Upper lobe of right lung (tissue), 1 donor: ENCODE measurements around the gene ZFP36L1. TPM values are rescaled to one million over a fixed set of nuclear protein-coding genes. Genes with fewer than 3 reads are reported as not detected.

Experiments
- ATAC-seq: fragments of 200-7000 bp; cut with Tn5 transposase; one replicate; pipeline ENCODE4 v1.9.1; 2020; ENCODE audit warnings: mild to moderate bottlenecking, moderate library complexity
- DNase-seq: peaks from one replicate; pipeline ENCODE4 v3.0.0-alpha.2; 2020
- H3K27ac ChIP-seq: fragments of 200-600 bp; one replicate; pipeline ENCODE4 v1.8.0; 2022
- H3K27me3 ChIP-seq: fragments of 200-600 bp; one replicate; pipeline ENCODE4 v1.8.0; 2022; ENCODE audit warnings: mild to moderate bottlenecking
- H3K36me3 ChIP-seq: fragments of 200-600 bp; one replicate; pipeline ENCODE4 v1.8.0; 2022
- H3K4me1 ChIP-seq: fragments of 200-600 bp; one replicate; pipeline ENCODE4 v1.8.0; 2022
- H3K4me3 ChIP-seq: fragments of 200-600 bp; one replicate; pipeline ENCODE4 v1.8.0; 2022; ENCODE audit warnings: mild to moderate bottlenecking
- H3K9me3 ChIP-seq: fragments of 200-600 bp; one replicate; pipeline ENCODE4 v1.8.0; 2022
- intact Hi-C: fragments of 100-400 bp; cut with DNase I; formaldehyde crosslinking; loops from one replicate; pipeline ENCODE4 v1.11.0; 2022
- total RNA-seq: library from RNA; stranded (reverse); fragmentation: NEBNext Ultra II Directional; extraction: Animal tissue kit (Norgen Biotek cat#: 25700); gene quantifications from one replicate; pipeline ENCODE4 v1.2.1, GENCODE V29; 2021
- TF ChIP-seq, protein P1 (sequence below): fragments of 200-600 bp; IDR thresholded peaks from one replicate; pipeline ENCODE4 v1.8.0; 2022; ENCODE audit warnings: antibody characterized with exemption
- donor health status: DM: no; HTN: yes; CAD: no; lungs with severe emphysema.

The ZFP36L1 gene
- total RNA-seq, 1 donor from 2014 or later, result 187 TPM

DNA sequence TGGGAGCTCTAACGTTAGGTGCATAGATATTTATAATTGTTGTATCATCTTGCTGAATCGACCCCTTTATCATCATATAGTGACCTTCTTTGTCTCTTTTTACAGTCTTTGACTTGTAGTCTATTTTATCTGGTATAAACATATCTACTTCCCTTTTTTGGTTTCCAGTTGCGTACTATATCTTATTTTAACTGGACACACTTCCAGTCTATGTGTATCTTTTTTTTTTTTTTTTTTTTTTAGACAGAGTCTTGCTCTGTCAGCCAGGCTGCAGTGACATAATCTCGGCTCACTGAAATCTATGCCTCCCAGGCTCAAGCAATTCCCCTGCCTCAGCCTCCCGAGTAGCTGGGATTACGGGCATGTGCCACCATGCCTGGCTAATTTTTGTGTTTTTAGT lies 41.9 kb upstream of the ZFP36L1 start:
- Histone ChIP-seq H3K9me3 (peaks cover 5% of the 10 kb centered on the region), H3K36me3 (no peaks in the 10 kb centered on the region), H3K27me3 (no peaks in the 10 kb centered on the region), H3K4me1 (no peaks in the 10 kb centered on the region), H3K27ac (no peak overlapping the region), H3K4me3 (no peak overlapping the region)
- ATAC-seq, result no peak
- DNase-seq, result no peak
- intact Hi-C loops, result no loop called here
- TF ChIP-seq, protein P1, sequence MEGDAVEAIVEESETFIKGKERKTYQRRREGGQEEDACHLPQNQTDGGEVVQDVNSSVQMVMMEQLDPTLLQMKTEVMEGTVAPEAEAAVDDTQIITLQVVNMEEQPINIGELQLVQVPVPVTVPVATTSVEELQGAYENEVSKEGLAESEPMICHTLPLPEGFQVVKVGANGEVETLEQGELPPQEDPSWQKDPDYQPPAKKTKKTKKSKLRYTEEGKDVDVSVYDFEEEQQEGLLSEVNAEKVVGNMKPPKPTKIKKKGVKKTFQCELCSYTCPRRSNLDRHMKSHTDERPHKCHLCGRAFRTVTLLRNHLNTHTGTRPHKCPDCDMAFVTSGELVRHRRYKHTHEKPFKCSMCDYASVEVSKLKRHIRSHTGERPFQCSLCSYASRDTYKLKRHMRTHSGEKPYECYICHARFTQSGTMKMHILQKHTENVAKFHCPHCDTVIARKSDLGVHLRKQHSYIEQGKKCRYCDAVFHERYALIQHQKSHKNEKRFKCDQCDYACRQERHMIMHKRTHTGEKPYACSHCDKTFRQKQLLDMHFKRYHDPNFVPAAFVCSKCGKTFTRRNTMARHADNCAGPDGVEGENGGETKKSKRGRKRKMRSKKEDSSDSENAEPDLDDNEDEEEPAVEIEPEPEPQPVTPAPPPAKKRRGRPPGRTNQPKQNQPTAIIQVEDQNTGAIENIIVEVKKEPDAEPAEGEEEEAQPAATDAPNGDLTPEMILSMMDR, result no peak

DNA sequence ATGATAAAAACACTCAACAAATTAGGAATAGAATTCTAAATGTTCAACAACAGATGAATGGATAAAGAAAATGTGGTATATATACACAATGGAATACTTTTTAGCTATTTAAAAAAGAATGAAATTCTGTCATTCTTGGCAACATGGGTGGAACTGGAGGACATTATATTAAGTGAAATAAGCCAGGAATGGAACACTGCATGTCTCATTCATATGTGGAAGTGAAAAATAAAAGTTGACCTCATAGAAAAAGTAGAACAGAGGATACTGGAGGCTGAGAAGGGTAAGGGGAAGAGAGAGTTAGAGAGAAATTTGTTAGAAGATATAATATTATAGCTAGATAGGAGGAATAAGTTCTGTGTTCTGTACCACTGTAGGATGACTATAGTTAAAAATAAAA lies 35.8 kb upstream of the ZFP36L1 start:
- Histone ChIP-seq H3K36me3 (no peaks in the 10 kb centered on the region), H3K4me1 (no peaks in the 10 kb centered on the region), H3K27ac (no peak overlapping the region), H3K9me3 (no peaks in the 10 kb centered on the region), H3K4me3 (no peak overlapping the region), H3K27me3 (no peaks in the 10 kb centered on the region)
- DNase-seq, result no peak
- TF ChIP-seq, protein P1, result no peak
- intact Hi-C loops, result loop anchor here (10.0 kb wide), 1 partner anchor 894 kb away; no protein-coding TSS in a partner anchor
- no peak for ATAC-seq

DNA sequence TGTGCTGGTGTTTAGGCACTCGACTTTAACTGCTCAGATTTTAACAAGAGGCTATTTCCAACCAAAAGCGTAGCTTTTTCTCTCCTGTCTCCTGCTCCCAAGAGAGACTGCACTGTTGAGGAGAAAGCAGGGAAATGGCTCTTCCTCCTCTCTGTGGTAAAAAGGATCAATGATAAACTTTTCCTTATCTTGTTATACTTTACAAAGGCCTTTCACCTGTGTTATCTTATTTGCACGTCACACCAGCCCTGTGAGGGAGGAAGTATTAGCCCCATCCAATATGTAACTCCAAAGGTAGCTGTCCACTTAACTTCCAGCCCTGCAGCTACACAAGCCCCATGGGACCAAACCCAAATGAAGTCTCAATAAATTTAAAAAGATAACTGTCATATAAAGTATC lies 32.9 kb upstream of the ZFP36L1 start:
- no peaks in the 10 kb centered on the region for H3K4me1 ChIP-seq
- TF ChIP-seq, protein P1, result no peak
- no peak for ATAC-seq

GRCh38 chr14:68824517-68825347 lies 31.9 kb upstream of the ZFP36L1 start:
- ATAC-seq, result peak; percentile 98
- TF ChIP-seq, protein P1, result peak; percentile 91
- Histone ChIP-seq H3K9me3 (no peaks in the 10 kb centered on the region), H3K27ac (no peak overlapping the region), H3K27me3 (no peaks in the 10 kb centered on the region), H3K36me3 (no peaks in the 10 kb centered on the region), H3K4me3 (no peak overlapping the region), H3K4me1 (peaks cover under 1% of the 10 kb centered on the region)
- intact Hi-C loops, result loop anchor here (10.0 kb wide), 1 partner anchor 890 kb away; no protein-coding TSS in a partner anchor
- DNase-seq, result peak; percentile 93

More for the DNA sequence above, 32.9 kb upstream of the ZFP36L1 start:
- no peak for DNase-seq
- H3K27ac ChIP-seq, result no peak overlapping the region
- H3K9me3 ChIP-seq, result no peaks in the 10 kb centered on the region
- no peak overlapping the region for H3K4me3 ChIP-seq
- intact Hi-C loops, result loop anchor here (10.0 kb wide), 1 partner anchor 891 kb away; no protein-coding TSS in a partner anchor
- no peaks in the 10 kb centered on the region for H3K27me3 ChIP-seq
- H3K36me3 ChIP-seq, result no peaks in the 10 kb centered on the region

DNA sequence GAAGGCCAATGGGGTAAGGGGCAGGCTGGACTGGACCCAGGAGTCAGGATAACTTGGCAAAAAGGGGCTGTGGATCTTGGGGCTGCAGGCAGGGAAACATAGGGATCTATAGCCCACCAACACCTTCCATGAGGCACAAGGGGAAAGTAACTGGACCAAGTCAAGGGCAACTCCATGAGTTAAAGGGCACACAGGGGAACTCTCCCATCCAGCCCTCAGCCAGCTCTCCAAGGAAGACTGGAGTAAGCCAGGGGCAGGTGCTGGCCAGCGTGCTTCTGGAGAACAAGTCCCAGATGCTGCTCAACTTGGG lies 31.3 kb upstream of the ZFP36L1 start:
- H3K4me1 ChIP-seq, result peaks cover 6% of the 10 kb centered on the region
- no peak overlapping the region for H3K27ac ChIP-seq
- intact Hi-C loops, result loop anchor here (10.0 kb wide), 1 partner anchor 889 kb away; no protein-coding TSS in a partner anchor
- TF ChIP-seq, protein P1, result no peak
- no peaks in the 10 kb centered on the region for H3K9me3 ChIP-seq
- DNase-seq (no peak), ATAC-seq (no peak)
- no peak overlapping the region for H3K4me3 ChIP-seq
- H3K36me3 ChIP-seq, result no peaks in the 10 kb centered on the region
- no peaks in the 10 kb centered on the region for H3K27me3 ChIP-seq
